ENCODE measurements around the gene DLL1.

DLL1 gene

GRCh38 chr6:170264086-170264485, 26.8 kb downstream of the DLL1 start:
- H3K4me3 Mint-ChIP-seq: no peak overlapping the region
- no peak for TF ChIP-seq CTCF (IDR thresholded peaks at IDR 0.05; ENCODE audit: unreplicated experiment in 3 of 3)
- peak overlapping the region in 1 of 3 experiments; percentile 28 for H3K27ac Mint-ChIP-seq
- no peaks in the 10 kb centered on the region for H3K36me3 Mint-ChIP-seq (ENCODE audit: low read depth)
- peaks cover 45% of the 10 kb centered on the region for H3K4me1 Mint-ChIP-seq
- H3K27me3 Mint-ChIP-seq (ENCODE audit: low read depth): peaks cover 37% of the 10 kb centered on the region
- no peaks in the 10 kb centered on the region for H3K9me3 Mint-ChIP-seq

GRCh38 chr6:170263410-170263809, 27.5 kb downstream of the DLL1 start:
- no peaks in the 10 kb centered on the region for H3K9me3 Mint-ChIP-seq
- no peak for TF ChIP-seq CTCF (IDR thresholded peaks at IDR 0.05; ENCODE audit: unreplicated experiment in 3 of 3)
- peak overlapping the region in 1 of 3 experiments; percentile 37 for H3K4me3 Mint-ChIP-seq
- peaks cover 37% of the 10 kb centered on the region for H3K27me3 Mint-ChIP-seq (ENCODE audit: low read depth)
- H3K4me1 Mint-ChIP-seq: peaks cover 45% of the 10 kb centered on the region
- no peaks in the 10 kb centered on the region for H3K36me3 Mint-ChIP-seq (ENCODE audit: low read depth)
- H3K27ac Mint-ChIP-seq: no peak overlapping the region

- Mint-ChIP-seq H3K9me3 (no peaks in the 10 kb centered on the region), H3K27me3 (ENCODE audit: low read depth) (peaks cover 30% of the 10 kb centered on the region), H3K4me3 (no peak overlapping the region), H3K27ac (no peak overlapping the region), H3K4me1 (peaks cover 38% of the 10 kb centered on the region), H3K36me3 (ENCODE audit: low read depth) (no peaks in the 10 kb centered on the region)
- TF ChIP-seq CTCF (IDR thresholded peaks at IDR 0.05; ENCODE audit: unreplicated experiment in 3 of 3): no peak
Measured at GRCh38 chr6:170262489-170263088, 28.3 kb downstream of the DLL1 start.

GRCh38 chr6:170261643-170262488, 29.0 kb downstream of the DLL1 start:
- no peak for TF ChIP-seq CTCF (IDR thresholded peaks at IDR 0.05; ENCODE audit: unreplicated experiment in 3 of 3)
- peaks cover 37% of the 10 kb centered on the region for H3K4me1 Mint-ChIP-seq

GRCh38 chr6:170260686-170261085, 30.2 kb downstream of the DLL1 start:
- no peak overlapping the region for H3K27ac Mint-ChIP-seq
- no peaks in the 10 kb centered on the region for H3K9me3 Mint-ChIP-seq
- H3K4me3 Mint-ChIP-seq: no peak overlapping the region
- TF ChIP-seq CTCF (IDR thresholded peaks at IDR 0.05; ENCODE audit: unreplicated experiment in 3 of 3): no peak
- H3K36me3 Mint-ChIP-seq (ENCODE audit: low read depth): no peaks in the 10 kb centered on the region
- peaks cover 21% of the 10 kb centered on the region for H3K27me3 Mint-ChIP-seq (ENCODE audit: low read depth)
- H3K4me1 Mint-ChIP-seq: peaks cover 27% of the 10 kb centered on the region

More at GRCh38 chr6:170261643-170262488, 29.0 kb downstream of the DLL1 start:
- no peak overlapping the region for H3K4me3 Mint-ChIP-seq
- H3K9me3 Mint-ChIP-seq: no peaks in the 10 kb centered on the region
- H3K27ac Mint-ChIP-seq: no peak overlapping the region
- H3K27me3 Mint-ChIP-seq (ENCODE audit: low read depth): peaks cover 30% of the 10 kb centered on the region
- no peaks in the 10 kb centered on the region for H3K36me3 Mint-ChIP-seq (ENCODE audit: low read depth)
